ENCODE data around the gene ZNF132. TPM values are rescaled to one million over a fixed set of nuclear protein-coding genes. Genes with fewer than 3 reads are reported as not detected.

Gene ZNF132
- total RNA-seq, 4 donors from 2014 or later = 1.7 to 2.9 (median 2.3) TPM

- Histone ChIP-seq H3K36me3 (peaks cover 39% of the 10 kb centered on the region), H3K4me3 (no peak overlapping the region), H3K4me1 (no peaks in the 10 kb centered on the region), H3K27me3 (no peaks in the 10 kb centered on the region), H3K9me3 (no peaks in the 10 kb centered on the region), H3K27ac (no peak overlapping the region)
- 95% methylated on average over 5 of the region's 5 CpGs for WGBS
- no peak for TF ChIP-seq CTCF (IDR thresholded peaks at IDR 0.05)
- no peak for DNase-seq (ENCODE audit: low spot score in 2 of 2)
Measured at GRCh38 chr19:58416604-58417003, 23.3 kb downstream of the ZNF132 start.

GRCh38 chr19:58409010-58409790 lies 30.8 kb downstream of the ZNF132 start:
- Histone ChIP-seq H3K4me1 (peaks cover 30% of the 10 kb centered on the region), H3K9me3 (no peaks in the 10 kb centered on the region), H3K36me3 (no peaks in the 10 kb centered on the region), H3K4me3 (peak overlapping the region; percentile 94), H3K27ac (peak overlapping the region; percentile 89), H3K27me3 (no peaks in the 10 kb centered on the region)
- DNase-seq (ENCODE audit: low spot score in 2 of 2) = no peak
- TF ChIP-seq POLR2AphosphoS5 (IDR thresholded peaks at IDR 0.05) (no peak), POLR2A (IDR thresholded peaks at IDR 0.05) (no peak), CTCF (IDR thresholded peaks at IDR 0.05) (no peak), EP300 (IDR thresholded peaks at IDR 0.05) (no peak)
- WGBS = 2% methylated on average over 25 of the region's 34 CpGs

- peak; percentile 96 to 98 for DNase-seq (ENCODE audit: low spot score in 2 of 2)
- Histone ChIP-seq H3K4me1 (peaks cover 30% of the 10 kb centered on the region), H3K36me3 (no peaks in the 10 kb centered on the region), H3K4me3 (peak within 1 kb of the TSS; percentile 94), H3K9me3 (no peaks in the 10 kb centered on the region), H3K27me3 (no peaks in the 10 kb centered on the region), H3K27ac (peak within 1 kb of the TSS; percentile 89)
- no peak for TF ChIP-seq EP300 (IDR thresholded peaks at IDR 0.05)
- peak; percentile 38 to 66 for TF ChIP-seq POLR2A (IDR thresholded peaks at IDR 0.05)
- peak in 2 of 3 donors; percentile 58 to 73 for TF ChIP-seq POLR2AphosphoS5 (IDR thresholded peaks at IDR 0.05)
- TF ChIP-seq CTCF (IDR thresholded peaks at IDR 0.05) = no peak
- under 1% methylated on average over 27 of the region's 100 CpGs for WGBS
Measured at GRCh38 chr19:58408152-58409009, 31.6 kb downstream of the ZNF132 start, which contains the start of gene ZNF584. TSS of gene ZNF584 (plus strand) at chr19:58408649. CDS start at chr19:58409148, 499 bp downstream.

- no peaks in the 10 kb centered on the region for H3K36me3 ChIP-seq
- H3K4me1 ChIP-seq = peaks cover 30% of the 10 kb centered on the region
- 30% methylated on average over 12 of the region's 22 CpGs for WGBS
- H3K9me3 ChIP-seq = no peaks in the 10 kb centered on the region
- H3K4me3 ChIP-seq = peak overlapping the region; percentile 94
- TF ChIP-seq CTCF (IDR thresholded peaks at IDR 0.05) = no peak
- no peak for TF ChIP-seq POLR2A (IDR thresholded peaks at IDR 0.05)
- no peak for TF ChIP-seq EP300 (IDR thresholded peaks at IDR 0.05)
- no peak for TF ChIP-seq POLR2AphosphoS5 (IDR thresholded peaks at IDR 0.05)
- no peaks in the 10 kb centered on the region for H3K27me3 ChIP-seq
- peak overlapping the region; percentile 89 for H3K27ac ChIP-seq
- no peak for DNase-seq (ENCODE audit: low spot score in 2 of 2)
Measured at GRCh38 chr19:58407658-58408151, 32.2 kb downstream of the ZNF132 start.
